Gastroesophageal sphincter (tissue), 4 donors: ENCODE measurements around the gene FBLL1. TPM values are rescaled to one million over a fixed set of nuclear protein-coding genes. Genes with fewer than 3 reads are reported as not detected.
"Not testable (repeated sequence)": the region's sequence is repeated elsewhere in the genome, so short reads cannot be mapped to it uniquely, and the experiment has no call there.

Source experiments
- ATAC-seq: fragments of 150-250 bp; one replicate; pipeline ENCODE4 v1.9.1; 2016; ENCODE audit warnings: mild to moderate bottlenecking, moderate library complexity
- H3K27ac ChIP-seq, 4 donors: fragments of 200-600 bp; sonication (generic) in 3 of 4; 1 replicate in 3 of 4; 2 replicates in 1 of 4; pipeline ENCODE4 v1.5.1; 2016 to 2019
- H3K27me3 ChIP-seq: fragments of 200-600 bp; sonication (generic); one replicate; pipeline ENCODE4 v1.5.1; 2019
- H3K36me3 ChIP-seq, 2 donors: fragments of 200-600 bp; sonication (generic); one replicate each; pipeline ENCODE4 v1.5.1; 2019; ENCODE audit warnings: control low read depth in 1 of 2
- H3K4me1 ChIP-seq, 3 donors: fragments of 200-600 bp; sonication (generic); 1 replicate in 2 of 3; 2 replicates in 1 of 3; pipeline ENCODE4 v1.5.1; 2016 to 2019; ENCODE audit warnings: control low read depth in 2 of 3
- H3K4me3 ChIP-seq, 2 donors: fragments of 200-600 bp; sonication (generic); one replicate each; pipeline ENCODE4 v1.5.1; 2019; ENCODE audit warnings: mild to moderate bottlenecking in 1 of 2, moderate library complexity in 1 of 2
- H3K9me3 ChIP-seq, 3 donors: fragments of 200-600 bp; sonication (generic); one replicate each; pipeline ENCODE4 v1.5.1; 2017 to 2019; ENCODE audit warnings: control low read depth in 2 of 3
- EP300 ChIP-seq: sonication (generic); formaldehyde crosslinking; IDR thresholded peaks from one replicate; pipeline ENCODE4 v1.6.1; 2017; ENCODE audit warnings: antibody characterized with exemption, mild to moderate bottlenecking
- POLR2A ChIP-seq, 2 donors: fragments of 450-650 bp; IDR thresholded peaks; one replicate each; pipeline ENCODE4 v1.6.1; 2017; ENCODE audit warnings: antibody characterized with exemption in 2 of 2, mild to moderate bottlenecking in 2 of 2, moderate library complexity in 1 of 2
- POLR2AphosphoS5 ChIP-seq: sonication (generic); formaldehyde crosslinking; IDR thresholded peaks from one replicate; pipeline ENCODE4 v1.6.1; 2017; ENCODE audit warnings: antibody characterized with exemption
- WGBS, 2 donors: methylation state at CpG; one replicate each; pipeline ENCODE4 v1.1.5; 2018; ENCODE audit warnings: low coverage in 1 of 2; 5-methylcytosine and 5-hydroxymethylcytosine counted together
- total RNA-seq, 4 donors: library from RNA; depleted of rRNA; stranded (reverse); fragments of >200 nt; gene quantifications; one replicate each; pipeline ENCODE4 v1.1.0, GENCODE V29; 2016
- TF ChIP-seq, protein P1 (sequence below), 4 experiments: fragments of 200-600 bp in 2 of 4; fragments of 450-650 bp in 2 of 4; sonication (generic) in 1 of 4; IDR thresholded peaks; one replicate each; pipeline ENCODE4 v1.5.1; 2017 to 2019; ENCODE audit warnings: antibody characterized with exemption in 4 of 4, mild to moderate bottlenecking in 2 of 4, moderate library complexity in 2 of 4

FBLL1 gene
- total RNA-seq, 4 donors from 2014 or later = 0.52 to 0.54 TPM; not detected in 2

DNA sequence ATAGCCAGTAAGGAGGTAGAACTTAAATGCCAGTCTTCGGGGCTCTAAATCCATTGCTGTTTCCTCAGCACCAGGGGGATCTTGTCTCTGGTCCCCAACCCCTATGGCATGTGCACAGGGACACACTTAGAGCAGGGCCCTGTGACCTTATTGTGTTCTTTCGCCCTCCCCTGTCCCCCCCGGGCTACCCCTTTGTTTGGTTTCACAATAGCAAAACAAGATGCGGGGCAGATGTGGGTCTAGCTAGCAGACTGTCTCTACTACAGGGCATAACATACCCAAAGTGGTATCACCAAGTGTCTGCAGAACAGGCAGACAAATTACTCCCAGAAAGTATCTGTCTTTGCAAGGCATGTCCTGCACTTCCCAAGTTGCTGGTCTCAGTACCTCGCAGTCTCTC lies 2.1 kb downstream of the FBLL1 start:
- 72 to 95% methylated on average over 2 to 3 of the region's 5 CpGs for WGBS, 2 donors
- no peaks in the 10 kb centered on the region for H3K36me3 ChIP-seq
- TF ChIP-seq, protein P1, sequence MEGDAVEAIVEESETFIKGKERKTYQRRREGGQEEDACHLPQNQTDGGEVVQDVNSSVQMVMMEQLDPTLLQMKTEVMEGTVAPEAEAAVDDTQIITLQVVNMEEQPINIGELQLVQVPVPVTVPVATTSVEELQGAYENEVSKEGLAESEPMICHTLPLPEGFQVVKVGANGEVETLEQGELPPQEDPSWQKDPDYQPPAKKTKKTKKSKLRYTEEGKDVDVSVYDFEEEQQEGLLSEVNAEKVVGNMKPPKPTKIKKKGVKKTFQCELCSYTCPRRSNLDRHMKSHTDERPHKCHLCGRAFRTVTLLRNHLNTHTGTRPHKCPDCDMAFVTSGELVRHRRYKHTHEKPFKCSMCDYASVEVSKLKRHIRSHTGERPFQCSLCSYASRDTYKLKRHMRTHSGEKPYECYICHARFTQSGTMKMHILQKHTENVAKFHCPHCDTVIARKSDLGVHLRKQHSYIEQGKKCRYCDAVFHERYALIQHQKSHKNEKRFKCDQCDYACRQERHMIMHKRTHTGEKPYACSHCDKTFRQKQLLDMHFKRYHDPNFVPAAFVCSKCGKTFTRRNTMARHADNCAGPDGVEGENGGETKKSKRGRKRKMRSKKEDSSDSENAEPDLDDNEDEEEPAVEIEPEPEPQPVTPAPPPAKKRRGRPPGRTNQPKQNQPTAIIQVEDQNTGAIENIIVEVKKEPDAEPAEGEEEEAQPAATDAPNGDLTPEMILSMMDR (IDR thresholded peaks at IDR 0.05) = no peak
- H3K27ac ChIP-seq = no peak overlapping the region
- ATAC-seq = no peak
- peaks cover 0 to 15% (median 2%) of the 10 kb centered on the region in 3 donors for H3K4me1 ChIP-seq
- no peak overlapping the region for H3K4me3 ChIP-seq
- peaks cover 65% of the 10 kb centered on the region for H3K27me3 ChIP-seq
- no peaks in the 10 kb centered on the region for H3K9me3 ChIP-seq

DNA sequence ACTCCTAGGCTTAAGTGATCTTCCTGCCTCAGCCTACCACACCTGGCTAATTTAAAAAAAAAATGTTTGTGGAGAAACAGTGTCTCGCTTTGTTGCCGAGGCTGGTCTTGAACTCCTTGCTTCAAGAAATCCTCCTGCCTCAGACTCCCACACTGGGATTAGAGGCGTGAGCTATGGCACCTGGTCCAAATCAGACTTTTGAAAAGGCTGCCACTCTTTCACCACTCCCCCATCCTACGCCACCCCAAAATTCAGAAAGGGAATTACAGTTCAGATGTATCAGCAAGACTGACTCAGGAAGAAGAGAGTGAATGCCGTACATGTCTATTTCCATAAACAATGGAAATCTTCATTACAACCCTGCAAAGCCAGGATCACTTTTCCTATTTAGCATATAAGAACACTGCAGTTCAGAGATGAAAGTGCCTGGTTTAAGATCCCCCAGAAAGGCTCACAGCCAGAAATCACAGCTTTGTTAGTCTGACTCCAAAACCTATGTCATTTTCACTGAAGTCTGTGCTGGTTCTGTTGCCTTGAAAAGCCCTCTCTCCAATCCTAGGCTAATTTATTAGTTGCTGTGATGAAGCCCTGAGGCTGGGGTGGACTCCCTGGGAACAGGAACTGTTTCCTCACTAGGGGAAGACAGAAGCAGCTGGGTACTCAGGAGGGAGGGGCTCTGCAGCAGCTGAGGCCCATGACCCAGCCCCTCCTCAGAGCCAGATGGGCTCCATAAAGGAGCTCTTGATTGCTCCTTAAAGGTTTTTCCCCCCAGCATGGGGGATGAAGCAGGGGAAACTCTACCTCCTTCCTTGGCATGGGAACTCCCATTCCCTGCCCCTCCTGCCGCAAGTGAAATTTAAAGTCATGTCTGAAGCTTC lies 3.1 kb downstream of the FBLL1 start:
- Histone ChIP-seq H3K4me3 (no peak overlapping the region), H3K9me3 (no peaks in the 10 kb centered on the region), H3K27ac (no peak overlapping the region), H3K36me3 (no peaks in the 10 kb centered on the region), H3K27me3 (peaks cover 65% of the 10 kb centered on the region), H3K4me1 (peaks cover 0 to 15% (median 2%) of the 10 kb centered on the region in 3 donors)
- TF ChIP-seq, protein P1 (IDR thresholded peaks at IDR 0.05) = no peak
- TF ChIP-seq POLR2AphosphoS5 (no peak), POLR2A (IDR thresholded peaks at IDR 0.05) (no peak), EP300 (no peak)
- ATAC-seq = no peak
- 17 to 69% methylated on average over 1 to 5 of the region's 6 CpGs for WGBS, 2 donors

DNA sequence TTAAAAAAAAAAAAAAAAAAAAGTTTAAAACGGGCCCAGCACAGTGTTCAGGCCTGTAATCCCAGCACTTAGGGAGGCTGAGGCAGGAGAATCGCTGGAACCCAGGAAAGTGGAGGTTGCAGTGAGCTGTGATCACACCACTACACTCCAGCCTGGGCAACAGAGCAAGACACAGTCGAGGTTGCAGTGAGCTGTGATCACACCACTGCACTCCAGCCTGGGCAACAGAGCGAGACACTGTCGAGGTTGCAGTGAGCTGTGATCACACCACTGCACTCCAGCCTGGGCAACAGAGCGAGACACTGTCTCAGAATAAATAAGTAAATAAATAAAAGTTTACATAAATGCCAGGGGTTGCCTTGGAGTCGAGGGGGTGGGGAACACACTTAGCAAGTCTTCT lies 5.2 kb downstream of the FBLL1 start:
- H3K27ac ChIP-seq, ATAC-seq, H3K4me1 ChIP-seq, H3K9me3 ChIP-seq, H3K4me3 ChIP-seq, H3K36me3 ChIP-seq: not testable (repeated sequence)
- WGBS, 2 donors = 88% methylated on average over 4 to 6 of the region's 7 CpGs
- peaks cover 55% of the 10 kb centered on the region for H3K27me3 ChIP-seq

DNA sequence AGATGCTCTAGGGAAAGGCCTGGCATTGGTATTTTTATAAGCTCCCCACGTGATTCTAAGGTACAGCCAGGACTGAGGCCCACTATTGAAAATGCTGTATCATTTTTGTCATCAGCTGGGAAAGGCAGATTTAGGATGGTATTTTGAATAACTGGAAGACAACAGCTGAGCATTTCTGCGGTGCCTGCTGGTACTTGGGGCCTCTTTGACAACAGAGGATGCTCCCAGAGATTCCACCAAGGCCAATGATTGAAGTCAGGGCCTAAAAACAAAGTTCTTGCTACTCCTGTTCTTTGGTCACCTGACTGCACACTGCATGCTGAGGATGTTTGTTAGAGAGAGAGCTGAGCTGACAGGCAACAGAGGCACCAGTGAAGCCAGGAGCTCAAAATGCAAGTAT lies 8.1 kb downstream of the FBLL1 start:
- ATAC-seq = no peak
- Histone ChIP-seq H3K27me3 (peaks cover 28% of the 10 kb centered on the region), H3K4me3 (no peak overlapping the region), H3K27ac (no peak overlapping the region), H3K4me1 (no peaks in the 10 kb centered on the region), H3K36me3 (no peaks in the 10 kb centered on the region), H3K9me3 (no peaks in the 10 kb centered on the region)
- 50 to 67% methylated on average over 1 to 2 of the region's 2 CpGs for WGBS, 2 donors
- TF ChIP-seq POLR2AphosphoS5 (no peak), POLR2A (IDR thresholded peaks at IDR 0.05) (no peak), EP300 (no peak)
- TF ChIP-seq, protein P1 (IDR thresholded peaks at IDR 0.05) = no peak

DNA sequence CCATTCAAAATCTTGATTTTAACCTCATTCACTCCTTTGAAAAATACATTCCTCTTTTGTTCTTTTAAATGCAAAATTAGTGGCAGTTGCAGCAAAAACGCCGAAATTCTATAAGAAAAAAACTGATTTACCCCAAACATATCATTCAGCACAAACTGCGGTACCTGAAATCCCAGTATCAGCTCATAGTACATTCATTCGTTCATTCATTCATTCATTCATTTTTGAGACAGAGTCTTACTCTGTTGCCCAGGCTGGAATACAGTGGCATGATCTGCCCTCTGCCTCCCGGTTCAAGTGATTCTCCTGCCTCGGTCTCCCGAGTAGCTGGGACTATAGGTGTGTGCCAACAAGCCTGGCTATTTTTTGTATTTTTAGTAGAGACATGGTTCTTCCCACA lies 20.4 kb downstream of the FBLL1 start:
- ATAC-seq = no peak
- no peaks in the 10 kb centered on the region for H3K27me3 ChIP-seq
- peaks cover 0 to 53% of the 10 kb centered on the region in 2 donors for H3K36me3 ChIP-seq
- WGBS, 2 donors = 94 to 98% methylated on average over 3 to 5 of the region's 7 CpGs
- TF ChIP-seq POLR2AphosphoS5 (no peak), POLR2A (IDR thresholded peaks at IDR 0.05) (no peak)
- TF ChIP-seq, protein P1 (IDR thresholded peaks at IDR 0.05) = no peak
- H3K9me3 ChIP-seq = no peaks in the 10 kb centered on the region
- peaks cover 0 to 5% (median 0%) of the 10 kb centered on the region in 3 donors for H3K4me1 ChIP-seq
- no peak overlapping the region for H3K4me3 ChIP-seq
- no peak overlapping the region for H3K27ac ChIP-seq
